ENCODE data around the gene PHF13.

The PHF13 gene

GRCh38 chr1:6601049-6601922, 12.2 kb upstream of the PHF13 start:
- in situ Hi-C loops (cut with MboI; ENCODE audit: low sequenced_read_pairs): no loop called here

- in situ Hi-C loops (cut with MboI; ENCODE audit: low sequenced_read_pairs): no loop called here
Measured at GRCh38 chr1:6601923-6602668, 11.4 kb upstream of the PHF13 start.

- in situ Hi-C loops (cut with MboI; ENCODE audit: low sequenced_read_pairs): no loop called here
Measured at GRCh38 chr1:6602669-6603237, 10.8 kb upstream of the PHF13 start, which contains the start of gene KLHL21. Gene KLHL21, minus strand, starts transcription at chr1:6602869. Its CDS starts 52 bp downstream, at chr1:6602817.

- in situ Hi-C loops (cut with MboI; ENCODE audit: low sequenced_read_pairs): no loop called here
Measured at GRCh38 chr1:6603238-6603914, 10.2 kb upstream of the PHF13 start.

- in situ Hi-C loops (cut with MboI; ENCODE audit: low sequenced_read_pairs): no loop called here
Measured at GRCh38 chr1:6603915-6604558, 9.5 kb upstream of the PHF13 start.

- in situ Hi-C loops (cut with MboI; ENCODE audit: low sequenced_read_pairs): no loop called here
Measured at GRCh38 chr1:6612641-6613360, 730 bp upstream of the PHF13 start.

GRCh38 chr1:6614019-6614928, 743 bp downstream of the PHF13 start:
- in situ Hi-C loops (cut with MboI; ENCODE audit: low sequenced_read_pairs): no loop called here

- in situ Hi-C loops (cut with MboI; ENCODE audit: low sequenced_read_pairs): no loop called here
Measured at GRCh38 chr1:6614929-6615785, 1.6 kb downstream of the PHF13 start.

GRCh38 chr1:6619045-6619444, 5.5 kb downstream of the PHF13 start:
- in situ Hi-C loops (cut with MboI; ENCODE audit: low sequenced_read_pairs): no loop called here

GRCh38 chr1:6621429-6622391, 8.2 kb downstream of the PHF13 start:
- in situ Hi-C loops (cut with MboI; ENCODE audit: low sequenced_read_pairs): no loop called here

- in situ Hi-C loops (cut with MboI; ENCODE audit: low sequenced_read_pairs): no loop called here
Measured at GRCh38 chr1:6622396-6623152, 9.0 kb downstream of the PHF13 start.

GRCh38 chr1:6623269-6623965, 9.9 kb downstream of the PHF13 start:
- in situ Hi-C loops (cut with MboI; ENCODE audit: low sequenced_read_pairs): no loop called here

- in situ Hi-C loops (cut with MboI; ENCODE audit: low sequenced_read_pairs): no loop called here
Measured at GRCh38 chr1:6624710-6625583, 11.4 kb downstream of the PHF13 start, which contains the start of gene THAP3. Gene THAP3, plus strand, starts transcription at chr1:6624868. Its CDS starts 351 bp downstream, at chr1:6625219.

- in situ Hi-C loops (cut with MboI; ENCODE audit: low sequenced_read_pairs): no loop called here
Measured at GRCh38 chr1:6625584-6626149, 12.1 kb downstream of the PHF13 start.

Measured in HL-60/S4 (cell line).